8988T (cell line): ENCODE data around the gene ACMSD.
"Not testable (repeated sequence)": the region's sequence is repeated elsewhere in the genome, so short reads cannot be mapped to it uniquely, and the experiment has no call there.

Experiments
- DNase-seq: peaks from one replicate; pipeline ENCODE4 v3.0.0; 2011

Gene ACMSD

GRCh38 chr2:134838143-134838620 is at the start of gene ACMSD:
ACMSD (plus strand) TSS chr2:134838616; CDS start chr2:134838683, 67 bp downstream.
- no peak for DNase-seq

DNA sequence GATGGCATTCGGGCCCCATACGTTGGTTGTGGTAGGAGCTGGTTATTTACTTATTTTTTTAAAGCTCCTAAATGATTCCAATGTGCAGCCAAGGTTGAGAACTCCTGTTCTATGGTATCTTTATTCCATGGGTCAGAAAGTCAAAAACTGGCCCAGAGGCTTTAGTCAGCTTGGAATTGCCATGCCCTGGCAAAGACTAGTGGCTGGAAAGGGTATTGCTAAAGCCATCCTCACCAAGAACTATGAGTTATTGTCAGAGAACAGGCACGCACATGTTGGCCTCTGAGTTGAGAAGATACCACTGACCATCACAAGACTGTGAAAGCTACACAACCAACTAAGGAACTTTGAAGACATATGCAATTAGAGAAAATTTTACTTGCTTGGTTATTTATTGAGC is 47.9 kb upstream of the ACMSD start:
- DNase-seq, result no peak

GRCh38 chr2:134791616-134792015 is 46.8 kb upstream of the ACMSD start:
- DNase-seq, result no peak

- no peak for DNase-seq
Observed at GRCh38 chr2:134792186-134792585, 46.2 kb upstream of the ACMSD start.

GRCh38 chr2:134795765-134796164 is 42.7 kb upstream of the ACMSD start:
- DNase-seq, result no peak

DNA sequence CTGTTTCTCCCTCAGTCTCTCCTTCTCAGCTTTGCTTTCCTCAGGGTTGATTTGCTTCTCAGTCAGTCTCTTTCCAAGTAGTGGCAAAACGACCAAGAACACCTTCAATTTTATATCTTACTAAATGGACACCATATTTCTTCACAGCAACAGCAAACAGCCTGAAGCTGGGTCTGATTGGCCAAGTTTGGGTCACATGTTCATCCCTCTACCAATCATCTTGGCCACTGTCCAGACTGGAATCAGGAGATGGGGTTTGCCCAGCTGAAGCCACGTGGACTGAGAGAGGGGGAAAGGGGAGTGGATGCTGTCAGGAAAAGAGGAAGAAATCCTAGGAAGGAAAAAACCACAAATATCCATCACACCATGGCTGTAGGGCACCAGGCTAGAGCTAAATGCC is 42.0 kb upstream of the ACMSD start:
- DNase-seq, result no peak

DNA sequence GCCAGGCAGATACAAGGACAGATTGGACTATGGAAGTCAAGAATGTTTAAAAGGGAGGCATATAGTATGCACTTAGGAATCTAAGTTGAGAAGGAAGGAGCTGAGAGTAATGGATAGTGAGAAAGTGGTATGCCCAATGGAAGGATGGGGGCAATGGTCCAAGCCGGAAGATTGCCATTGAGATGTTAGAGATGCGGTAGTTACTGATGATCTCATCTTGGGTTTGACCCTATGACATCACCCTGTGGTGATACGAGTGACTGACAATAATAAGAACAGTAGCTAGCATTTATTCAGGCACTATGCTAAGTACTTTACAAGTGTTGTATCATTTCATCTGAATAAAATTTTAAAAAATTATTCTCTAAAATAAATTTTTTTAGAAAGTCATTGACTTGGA is 38.5 kb upstream of the ACMSD start:
- no peak for DNase-seq

- no peak for DNase-seq
Observed at GRCh38 chr2:134800341-134800740, 38.1 kb upstream of the ACMSD start.

DNA sequence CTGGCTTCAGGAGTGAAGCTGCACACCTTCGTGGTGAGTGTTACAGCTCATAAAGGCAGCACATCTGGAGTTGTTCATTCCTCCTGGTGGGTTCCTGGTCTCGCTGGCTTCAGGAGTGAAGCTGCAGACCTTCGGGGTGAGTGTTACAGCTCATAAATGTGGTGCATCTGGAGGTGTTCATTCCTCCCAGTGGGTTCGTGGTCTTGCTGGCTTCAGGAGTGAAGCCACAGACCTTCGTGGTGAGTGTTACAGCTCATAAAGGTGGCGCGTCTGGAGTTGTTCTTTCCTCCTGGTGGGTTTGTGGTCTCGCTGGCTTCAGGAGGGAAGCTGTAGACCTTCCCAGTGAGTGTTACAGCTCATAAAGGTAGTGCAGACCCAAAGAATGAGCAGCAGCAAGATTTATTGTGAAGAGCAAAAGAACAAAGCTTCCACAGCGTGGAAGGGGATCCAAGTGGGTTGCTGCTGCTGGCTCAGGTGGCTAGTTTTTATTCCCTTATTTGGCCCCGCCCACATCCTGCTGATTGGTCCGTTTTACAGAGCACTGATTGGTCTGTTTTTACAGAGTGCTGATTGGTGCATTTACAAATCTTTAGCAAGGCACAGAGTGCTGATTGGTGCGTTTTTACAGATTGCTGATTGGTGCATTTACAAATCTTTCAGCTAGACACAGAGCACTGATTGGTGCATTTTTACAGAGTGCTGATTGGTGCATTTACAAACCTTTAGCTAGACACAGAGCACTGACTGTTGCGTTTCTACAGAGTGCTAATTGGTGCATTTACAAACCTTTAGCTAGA is 34.6 kb upstream of the ACMSD start:
- not testable (repeated sequence) for DNase-seq

DNA sequence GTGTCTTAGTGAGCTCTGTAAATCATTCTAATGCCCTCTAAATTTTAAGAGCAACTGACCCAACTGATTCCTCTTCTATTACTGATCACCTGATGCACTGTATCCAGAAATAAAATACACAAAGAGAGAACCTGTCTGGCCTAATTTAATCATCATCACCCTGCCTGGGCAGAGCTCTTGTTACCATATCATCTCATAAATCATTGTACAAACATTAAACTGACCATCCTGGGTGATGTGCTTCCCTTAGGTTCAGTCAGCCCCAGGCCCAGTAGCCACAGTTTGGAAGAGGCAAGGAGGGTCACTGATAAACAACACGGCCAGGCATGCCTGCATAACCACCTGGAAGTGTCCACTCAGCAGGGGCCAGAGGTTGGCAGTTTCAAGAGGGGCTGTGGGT is 22.7 kb upstream of the ACMSD start:
- DNase-seq, result no peak

DNA sequence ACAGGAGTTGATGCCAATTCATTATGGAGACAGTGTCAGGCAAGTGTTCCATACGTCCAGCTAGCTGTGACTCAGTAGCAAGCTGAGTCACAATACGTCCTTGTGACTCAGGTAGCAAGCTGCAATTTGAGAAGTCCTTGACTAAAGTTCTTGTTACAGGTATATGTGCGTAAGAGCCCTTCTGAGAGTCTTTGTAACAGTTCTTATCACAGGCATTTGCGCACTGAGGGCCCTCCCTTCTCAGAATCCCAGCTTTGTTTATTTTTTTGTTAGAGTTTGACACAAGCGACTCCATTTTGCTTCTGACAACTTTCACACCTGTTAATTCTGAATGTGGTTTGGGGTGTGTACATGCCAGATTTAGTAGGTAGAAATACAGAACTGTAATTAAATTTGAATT is 20.1 kb upstream of the ACMSD start:
- DNase-seq, result peak; percentile 14

DNA sequence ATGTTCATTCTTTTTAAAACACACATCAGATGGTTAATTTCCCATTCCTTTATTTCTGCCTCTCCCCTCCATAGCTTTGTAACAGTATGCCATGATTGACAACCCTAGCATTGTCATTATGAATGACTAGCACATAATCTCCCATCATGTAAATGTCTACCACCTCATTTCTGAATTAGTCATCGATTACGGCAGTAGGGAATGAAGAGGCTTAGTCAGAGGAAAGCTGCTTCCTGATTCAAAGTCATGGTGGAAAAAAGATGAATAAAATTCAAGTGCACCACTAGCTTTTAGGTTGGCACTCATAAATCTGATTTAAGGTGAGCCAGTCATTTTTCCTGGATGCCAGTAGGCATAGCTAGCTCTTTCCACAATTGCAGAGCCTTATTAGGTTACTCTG is 19.1 kb upstream of the ACMSD start:
- DNase-seq, result peak; percentile 26

GRCh38 chr2:134823431-134823830 is 15.0 kb upstream of the ACMSD start:
- DNase-seq, result no peak

GRCh38 chr2:134823832-134824231 is 14.6 kb upstream of the ACMSD start:
- DNase-seq, result no peak

- DNase-seq, result not testable (repeated sequence)
Observed at GRCh38 chr2:134825716-134826115, 12.7 kb upstream of the ACMSD start.

- DNase-seq, result no peak
Observed at GRCh38 chr2:134835471-134835870, 2.9 kb upstream of the ACMSD start.

DNA sequence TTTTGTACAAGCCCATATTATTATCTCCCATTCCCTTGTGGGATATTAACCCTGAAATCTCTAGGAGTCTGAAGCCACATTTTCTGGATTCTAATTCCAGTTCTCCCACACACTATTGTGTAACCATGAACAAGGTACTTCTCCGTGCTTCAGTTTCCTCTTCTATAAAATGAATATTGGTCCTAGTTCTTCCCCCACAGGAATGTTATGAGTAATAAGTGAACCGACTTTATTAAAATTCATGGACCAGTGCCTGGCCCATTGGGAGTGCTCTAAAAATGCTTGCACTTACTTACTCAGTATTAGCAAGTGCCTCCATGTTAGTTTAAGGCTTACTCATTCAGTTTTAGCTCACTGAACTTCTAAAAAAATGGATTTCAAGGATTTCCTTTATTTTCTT is 1.4 kb upstream of the ACMSD start:
- DNase-seq, result no peak

DNA sequence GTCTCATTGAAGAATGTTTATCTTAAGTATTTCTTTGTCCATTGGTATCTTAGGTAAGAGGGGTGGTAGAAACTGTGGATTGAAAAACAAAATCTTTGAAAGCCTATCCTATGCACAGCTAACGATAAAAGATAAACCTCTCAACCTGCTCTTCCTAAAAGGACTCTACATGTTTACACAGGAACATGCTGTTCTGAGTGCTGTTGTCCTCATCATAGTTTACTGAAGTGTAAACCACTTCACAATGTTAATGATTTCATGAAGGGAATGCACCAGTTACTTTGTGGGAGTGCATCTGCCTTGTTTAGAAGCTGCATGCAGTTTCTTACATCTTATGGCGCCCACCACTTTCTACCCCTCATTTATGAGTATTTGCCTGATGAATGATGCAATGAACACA is 1.2 kb downstream of the ACMSD start:
- no peak for DNase-seq

GRCh38 chr2:134842930-134843490 is 4.6 kb downstream of the ACMSD start:
- no peak for DNase-seq

- DNase-seq, result no peak
Observed at GRCh38 chr2:134843968-134844367, 5.6 kb downstream of the ACMSD start.

GRCh38 chr2:134845028-134845427 is 6.6 kb downstream of the ACMSD start:
- DNase-seq, result no peak

- DNase-seq, result no peak
Observed at GRCh38 chr2:134845719-134846118, 7.3 kb downstream of the ACMSD start.

DNA sequence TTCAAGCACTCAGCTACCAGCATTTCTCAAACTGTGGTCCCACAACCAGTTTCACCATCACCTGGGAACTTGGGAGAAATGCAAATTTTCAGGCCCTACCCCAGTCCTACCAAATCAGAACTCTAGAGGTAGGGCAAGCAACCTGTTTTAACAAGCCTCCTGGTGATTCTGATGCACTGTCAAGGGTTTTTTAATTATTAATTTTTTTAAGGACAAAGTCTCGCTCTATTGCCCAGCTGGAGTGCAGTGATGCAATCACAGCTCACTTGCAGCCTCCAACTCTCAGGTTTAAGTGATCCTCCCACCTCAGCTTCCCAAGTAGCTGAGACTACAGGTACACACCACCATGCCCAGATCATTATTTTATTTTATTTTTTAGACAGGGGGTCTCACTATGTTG is 7.8 kb downstream of the ACMSD start:
- DNase-seq, result no peak

GRCh38 chr2:134847582-134847981 is 9.2 kb downstream of the ACMSD start:
- DNase-seq, result not testable (repeated sequence)

DNA sequence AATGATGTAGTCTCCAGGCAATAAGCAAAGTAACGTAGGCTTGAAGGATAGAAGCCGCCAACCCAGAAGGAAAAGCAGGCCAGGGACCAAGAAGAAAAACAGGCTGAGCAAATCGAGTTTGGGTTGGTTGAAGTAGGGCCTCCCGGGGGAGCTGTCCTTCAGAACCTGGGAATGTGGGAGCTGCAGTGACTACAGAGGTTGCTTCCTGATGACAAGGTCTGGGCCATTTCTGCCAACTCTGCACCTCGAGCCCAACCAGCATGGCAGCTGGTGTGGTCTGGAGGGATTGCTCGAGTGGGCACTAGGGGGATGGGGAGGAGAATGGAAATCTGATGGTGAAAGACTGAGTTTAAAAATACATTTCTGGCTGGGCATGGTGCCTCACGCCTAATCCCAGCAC is 14.1 kb downstream of the ACMSD start:
- DNase-seq, result no peak
